ENCODE results near the gene RTP1. TPM values are rescaled to one million over a fixed set of nuclear protein-coding genes. Genes with fewer than 3 reads are reported as not detected.

The RTP1 gene
- total RNA-seq, 3 donors from 2014 or later (not counting 1 experiment from before 2014, with no cell fraction given): not detected

DNA sequence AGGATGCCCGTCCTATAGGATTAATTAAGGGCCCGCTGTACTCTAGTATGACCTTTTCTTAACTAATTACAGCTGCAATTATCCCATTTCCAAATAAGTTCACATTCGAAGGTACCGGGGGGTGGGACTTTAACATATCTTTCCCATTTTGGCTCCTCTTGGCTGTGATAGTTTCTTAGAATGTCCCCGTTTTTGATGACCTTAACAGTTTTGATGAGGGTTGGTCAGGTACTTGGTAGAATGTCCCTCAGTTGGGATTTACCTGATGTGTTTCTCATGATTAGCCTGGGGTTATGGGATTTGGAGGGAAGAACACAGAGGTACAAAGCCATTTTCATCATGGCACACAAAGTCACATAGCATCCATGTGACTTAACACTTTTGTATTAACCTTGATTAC, 18.2 kb downstream of the RTP1 start:
- intact Hi-C loops (cut with micrococcal nuclease): no loop called here
- Mint-ChIP-seq H3K9me3 (no peaks in the 10 kb centered on the region), H3K27ac (no peak overlapping the region), H3K4me3 (no peak overlapping the region), H3K36me3 (no peaks in the 10 kb centered on the region), H3K4me1 (peaks cover 0 to 8% of the 10 kb centered on the region in 2 donors), H3K27me3 (ENCODE audit: low read depth in 2 of 2) (peaks cover 11 to 14% of the 10 kb centered on the region in 2 donors)
- Histone ChIP-seq H3K4me1 (ENCODE audit: control insufficient read depth, insufficient read depth, low read length) (no peaks in the 10 kb centered on the region), H3K27ac (ENCODE audit: low read length) (no peak overlapping the region), H3K36me3 (ENCODE audit: control insufficient read depth, insufficient read depth, low read length) (no peaks in the 10 kb centered on the region), H3K9me3 (ENCODE audit: control insufficient read depth, insufficient read depth, low read length) (no peaks in the 10 kb centered on the region), H3K27me3 (ENCODE audit: control insufficient read depth, insufficient read depth, low read length) (no peaks in the 10 kb centered on the region), H3K4me3 (ENCODE audit: low read length) (no peak overlapping the region)
- TF ChIP-seq, protein P1, sequence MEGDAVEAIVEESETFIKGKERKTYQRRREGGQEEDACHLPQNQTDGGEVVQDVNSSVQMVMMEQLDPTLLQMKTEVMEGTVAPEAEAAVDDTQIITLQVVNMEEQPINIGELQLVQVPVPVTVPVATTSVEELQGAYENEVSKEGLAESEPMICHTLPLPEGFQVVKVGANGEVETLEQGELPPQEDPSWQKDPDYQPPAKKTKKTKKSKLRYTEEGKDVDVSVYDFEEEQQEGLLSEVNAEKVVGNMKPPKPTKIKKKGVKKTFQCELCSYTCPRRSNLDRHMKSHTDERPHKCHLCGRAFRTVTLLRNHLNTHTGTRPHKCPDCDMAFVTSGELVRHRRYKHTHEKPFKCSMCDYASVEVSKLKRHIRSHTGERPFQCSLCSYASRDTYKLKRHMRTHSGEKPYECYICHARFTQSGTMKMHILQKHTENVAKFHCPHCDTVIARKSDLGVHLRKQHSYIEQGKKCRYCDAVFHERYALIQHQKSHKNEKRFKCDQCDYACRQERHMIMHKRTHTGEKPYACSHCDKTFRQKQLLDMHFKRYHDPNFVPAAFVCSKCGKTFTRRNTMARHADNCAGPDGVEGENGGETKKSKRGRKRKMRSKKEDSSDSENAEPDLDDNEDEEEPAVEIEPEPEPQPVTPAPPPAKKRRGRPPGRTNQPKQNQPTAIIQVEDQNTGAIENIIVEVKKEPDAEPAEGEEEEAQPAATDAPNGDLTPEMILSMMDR (IDR thresholded peaks at IDR 0.05): no peak
- no peak for ATAC-seq
- WGBS (ENCODE audit: insufficient coverage): 94% methylated on average over 5 of the region's 5 CpGs
- no peak for DNase-seq

DNA sequence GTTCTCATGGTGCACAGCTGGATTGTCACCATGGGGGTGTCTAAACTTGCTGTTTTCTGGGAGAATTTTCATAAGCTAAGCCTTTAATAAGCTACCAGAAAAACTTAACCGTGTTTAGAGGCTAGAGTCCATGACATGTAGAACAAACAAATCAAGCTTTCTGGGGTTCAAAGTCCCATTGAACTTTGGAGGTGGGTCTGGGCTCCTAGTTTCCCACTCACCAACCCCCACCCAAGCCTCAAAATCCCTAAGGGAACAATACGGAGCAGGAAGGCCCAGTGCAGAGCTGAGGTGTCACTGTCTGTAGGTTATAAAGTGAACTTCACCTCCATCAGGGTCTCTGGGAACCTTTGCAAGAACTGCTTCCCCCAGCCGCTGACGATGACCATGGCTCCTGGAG, 25.5 kb downstream of the RTP1 start:
- no peaks in the 10 kb centered on the region for H3K4me1 Mint-ChIP-seq
- no peaks in the 10 kb centered on the region for H3K9me3 ChIP-seq (ENCODE audit: control insufficient read depth, insufficient read depth, low read length)
- DNase-seq (no peak), ATAC-seq (no peak)
- no peak overlapping the region for H3K4me3 Mint-ChIP-seq
- H3K36me3 ChIP-seq (ENCODE audit: control insufficient read depth, insufficient read depth, low read length): no peaks in the 10 kb centered on the region
- H3K36me3 Mint-ChIP-seq: no peaks in the 10 kb centered on the region
- H3K27ac ChIP-seq (ENCODE audit: low read length): no peak overlapping the region
- H3K27ac Mint-ChIP-seq: no peak overlapping the region
- TF ChIP-seq, protein P1 (IDR thresholded peaks at IDR 0.05): no peak
- intact Hi-C loops (cut with micrococcal nuclease): no loop called here
- no peak overlapping the region for H3K4me3 ChIP-seq (ENCODE audit: low read length)
- peaks cover 11 to 17% of the 10 kb centered on the region in 2 donors for H3K27me3 Mint-ChIP-seq (ENCODE audit: low read depth in 2 of 2)
- no peaks in the 10 kb centered on the region for H3K27me3 ChIP-seq (ENCODE audit: control insufficient read depth, insufficient read depth, low read length)
- no peaks in the 10 kb centered on the region for H3K9me3 Mint-ChIP-seq
- WGBS (ENCODE audit: insufficient coverage): 85% methylated on average over 4 of the region's 4 CpGs
- H3K4me1 ChIP-seq (ENCODE audit: control insufficient read depth, insufficient read depth, low read length): no peaks in the 10 kb centered on the region

DNA sequence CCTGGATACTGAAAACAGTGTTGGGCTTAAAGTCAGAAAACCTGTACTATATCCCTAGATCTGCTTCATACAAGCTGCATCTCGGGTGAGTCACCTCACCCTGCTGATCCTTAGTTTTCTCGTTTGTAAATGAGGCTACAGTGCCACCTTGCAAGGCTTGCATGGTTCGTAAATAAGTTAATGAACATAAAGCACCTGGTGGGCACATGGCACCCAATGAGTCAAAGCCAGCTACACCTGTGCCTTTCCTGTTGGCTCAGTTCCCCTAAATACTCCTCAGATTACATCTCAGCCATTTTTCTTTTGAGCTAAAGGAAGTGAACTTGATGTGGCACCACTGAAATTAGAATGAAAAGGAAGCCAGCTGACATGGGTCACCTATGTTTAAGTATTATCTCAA, 26.5 kb downstream of the RTP1 start:
- peaks cover 6 to 15% of the 10 kb centered on the region in 2 donors for H3K27me3 Mint-ChIP-seq (ENCODE audit: low read depth in 2 of 2)
- no peak overlapping the region for H3K27ac Mint-ChIP-seq
- Histone ChIP-seq H3K27ac (ENCODE audit: low read length) (no peak overlapping the region), H3K4me3 (ENCODE audit: low read length) (no peak overlapping the region), H3K4me1 (ENCODE audit: control insufficient read depth, insufficient read depth, low read length) (no peaks in the 10 kb centered on the region), H3K27me3 (ENCODE audit: control insufficient read depth, insufficient read depth, low read length) (no peaks in the 10 kb centered on the region), H3K36me3 (ENCODE audit: control insufficient read depth, insufficient read depth, low read length) (no peaks in the 10 kb centered on the region), H3K9me3 (ENCODE audit: control insufficient read depth, insufficient read depth, low read length) (no peaks in the 10 kb centered on the region)
- ATAC-seq: no peak
- H3K9me3 Mint-ChIP-seq: no peaks in the 10 kb centered on the region
- H3K4me3 Mint-ChIP-seq: no peak overlapping the region
- H3K36me3 Mint-ChIP-seq: no peaks in the 10 kb centered on the region
- no peak for DNase-seq
- WGBS (ENCODE audit: insufficient coverage): 75% methylated on average over 3 of the region's 3 CpGs
- TF ChIP-seq, protein P1 (IDR thresholded peaks at IDR 0.05): no peak
- H3K4me1 Mint-ChIP-seq: no peaks in the 10 kb centered on the region
- intact Hi-C loops (cut with micrococcal nuclease): no loop called here

GRCh38 chr3:187227658-187228258, 30.5 kb downstream of the RTP1 start:
- no peaks in the 10 kb centered on the region for H3K36me3 ChIP-seq (ENCODE audit: control insufficient read depth, insufficient read depth, low read length)
- intact Hi-C loops (cut with micrococcal nuclease): no loop called here
- H3K9me3 Mint-ChIP-seq: no peaks in the 10 kb centered on the region
- H3K9me3 ChIP-seq (ENCODE audit: control insufficient read depth, insufficient read depth, low read length): no peaks in the 10 kb centered on the region
- H3K36me3 Mint-ChIP-seq: no peaks in the 10 kb centered on the region
- H3K27ac ChIP-seq (ENCODE audit: low read length): no peak overlapping the region
- no peaks in the 10 kb centered on the region for H3K4me1 Mint-ChIP-seq
- H3K4me1 ChIP-seq (ENCODE audit: control insufficient read depth, insufficient read depth, low read length): no peaks in the 10 kb centered on the region
- TF ChIP-seq, protein P1 (IDR thresholded peaks at IDR 0.05): no peak
- 87% methylated on average over 7 of the region's 7 CpGs for WGBS (ENCODE audit: insufficient coverage)
- H3K27me3 Mint-ChIP-seq (ENCODE audit: low read depth in 2 of 2): peaks cover 12 to 14% of the 10 kb centered on the region in 2 donors
- peaks cover 3% of the 10 kb centered on the region for H3K27me3 ChIP-seq (ENCODE audit: control insufficient read depth, insufficient read depth, low read length)
- no peak overlapping the region for H3K4me3 ChIP-seq (ENCODE audit: low read length)
- H3K4me3 Mint-ChIP-seq: no peak overlapping the region
- DNase-seq: no peak
- H3K27ac Mint-ChIP-seq: no peak overlapping the region
- ATAC-seq: no peak

All from natural killer cell (primary cell).